AG08396 (cell line): ENCODE data around the gene OCEL1.

Experiments used
- DNase-seq: peaks from one replicate; pipeline ENCODE4 v3.0.0; 2012; ENCODE audit warnings: low spot score, mixed read lengths

OCEL1 gene

DNA sequence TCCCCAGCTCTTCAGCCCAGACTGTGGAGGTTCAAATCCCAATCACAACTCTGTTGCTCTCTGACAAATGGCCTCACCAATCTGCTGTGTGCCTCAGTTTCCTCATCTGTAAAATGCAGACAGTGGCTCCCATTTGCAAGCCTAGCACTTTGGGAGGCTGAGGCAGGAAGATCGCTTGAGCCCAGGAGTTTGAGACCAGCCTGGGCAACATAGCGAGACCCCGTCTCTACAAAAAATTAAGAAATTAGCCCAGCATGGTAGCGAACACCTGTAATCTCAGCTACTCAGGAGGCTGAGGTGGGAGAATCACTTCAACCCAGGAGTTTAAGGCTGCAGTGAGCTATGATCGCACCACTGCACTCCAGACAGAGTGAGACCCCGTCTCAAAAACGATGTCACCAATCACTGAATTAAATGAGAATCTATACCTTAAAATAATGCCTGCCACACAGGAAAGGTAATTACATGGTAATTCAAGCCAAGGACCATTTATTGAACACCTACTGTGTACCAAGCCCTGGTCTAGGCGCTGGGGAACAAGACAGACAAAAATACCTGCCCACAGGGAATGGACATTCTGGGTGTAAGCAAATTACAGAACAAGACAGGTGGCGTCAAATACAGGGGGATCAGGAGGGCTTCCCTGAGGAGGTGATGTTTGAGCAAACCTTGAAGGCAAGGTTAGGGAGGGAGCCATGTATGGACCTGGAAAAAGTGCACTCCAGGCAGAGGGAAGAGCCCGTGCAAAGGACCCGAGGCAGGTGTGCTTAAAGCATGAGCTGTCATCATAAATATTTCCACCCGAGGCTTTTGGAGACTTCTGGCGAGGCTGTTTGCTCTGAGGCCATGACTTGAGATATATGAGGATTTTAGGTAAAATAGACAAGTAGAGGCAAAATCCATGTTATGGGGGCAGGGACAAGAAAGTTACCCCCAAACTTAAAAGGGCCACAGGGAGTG is 12.0 kb downstream of the OCEL1 start:
- no peak for DNase-seq

DNA sequence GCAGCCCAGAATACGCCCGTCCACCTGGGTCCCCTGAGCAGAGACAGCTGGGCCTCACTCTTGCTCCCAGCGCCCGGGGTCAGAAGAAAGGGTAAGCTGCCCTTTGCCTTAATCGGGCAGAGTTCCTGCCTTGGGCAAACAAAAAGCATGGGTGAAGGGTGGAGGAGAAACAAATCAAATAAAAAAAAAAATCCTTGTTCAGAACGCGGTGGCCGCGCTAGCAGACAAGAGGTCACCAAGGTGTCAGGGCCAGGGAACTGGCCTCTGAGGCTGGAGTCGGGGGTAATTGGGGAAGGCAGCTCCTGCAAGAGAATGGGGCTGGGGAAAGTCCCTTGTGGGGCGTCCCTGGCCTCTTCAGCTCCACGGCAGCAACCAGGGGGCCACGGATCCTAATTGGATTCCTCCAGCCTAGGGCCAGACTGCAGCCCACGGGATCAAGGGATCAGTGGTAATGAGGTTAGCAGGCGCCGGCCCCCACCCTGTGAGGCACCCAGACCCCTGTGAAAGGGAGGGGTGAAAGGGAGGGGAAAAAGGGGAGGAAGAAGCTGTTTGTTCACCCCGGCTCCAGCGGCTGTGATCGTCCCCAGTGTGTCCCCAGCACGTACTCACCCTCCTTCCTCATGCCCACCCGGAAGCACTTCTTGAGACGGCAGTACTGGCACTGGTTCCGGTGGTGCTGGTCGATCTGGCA is 14.2 kb downstream of the OCEL1 start:
- no peak for DNase-seq

- DNase-seq = no peak
Observed at GRCh38 chr19:17240826-17241399, 14.9 kb downstream of the OCEL1 start.

DNA sequence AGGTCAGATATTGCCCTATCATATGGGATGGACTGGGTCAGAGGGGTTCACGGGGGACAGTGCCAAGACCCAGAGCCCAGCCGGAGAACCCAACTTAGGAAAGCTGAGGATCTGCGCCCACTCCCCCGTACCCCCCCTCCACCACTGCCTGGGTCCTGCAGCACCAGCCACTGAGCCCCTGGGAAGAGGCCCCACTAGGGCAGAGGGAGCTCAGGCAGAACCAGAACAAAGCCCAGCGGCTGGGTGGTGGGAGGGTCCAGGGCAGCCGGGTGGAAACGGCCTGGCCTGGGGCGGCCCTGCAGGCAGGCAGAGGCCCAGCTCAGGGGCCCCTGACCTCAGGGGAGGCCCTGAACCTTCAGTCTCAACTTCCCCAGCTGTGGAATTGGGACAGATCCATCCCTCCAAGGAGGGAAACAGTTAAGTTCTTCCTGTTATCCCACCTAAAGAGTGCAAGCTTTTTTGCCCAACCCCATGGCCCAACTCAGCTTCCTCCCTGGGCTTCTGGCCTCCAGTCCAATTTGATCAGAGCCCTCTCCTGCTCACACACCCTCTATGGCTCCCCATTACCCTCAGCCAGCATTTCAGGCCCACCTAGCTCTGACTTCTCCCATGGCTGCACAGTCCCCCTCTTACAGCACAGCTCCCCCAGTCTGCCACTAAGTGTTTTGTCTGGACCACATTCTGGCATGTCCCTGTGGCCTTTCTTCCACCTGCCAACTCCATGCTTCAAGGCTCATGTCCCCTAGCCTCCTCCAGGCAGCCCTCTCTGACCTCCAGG is 16.6 kb downstream of the OCEL1 start:
- DNase-seq = no peak

GRCh38 chr19:17243211-17243829 is 17.3 kb downstream of the OCEL1 start:
- no peak for DNase-seq

GRCh38 chr19:17243830-17244617 is 18.0 kb downstream of the OCEL1 start:
- peak; percentile 71 for DNase-seq

DNA sequence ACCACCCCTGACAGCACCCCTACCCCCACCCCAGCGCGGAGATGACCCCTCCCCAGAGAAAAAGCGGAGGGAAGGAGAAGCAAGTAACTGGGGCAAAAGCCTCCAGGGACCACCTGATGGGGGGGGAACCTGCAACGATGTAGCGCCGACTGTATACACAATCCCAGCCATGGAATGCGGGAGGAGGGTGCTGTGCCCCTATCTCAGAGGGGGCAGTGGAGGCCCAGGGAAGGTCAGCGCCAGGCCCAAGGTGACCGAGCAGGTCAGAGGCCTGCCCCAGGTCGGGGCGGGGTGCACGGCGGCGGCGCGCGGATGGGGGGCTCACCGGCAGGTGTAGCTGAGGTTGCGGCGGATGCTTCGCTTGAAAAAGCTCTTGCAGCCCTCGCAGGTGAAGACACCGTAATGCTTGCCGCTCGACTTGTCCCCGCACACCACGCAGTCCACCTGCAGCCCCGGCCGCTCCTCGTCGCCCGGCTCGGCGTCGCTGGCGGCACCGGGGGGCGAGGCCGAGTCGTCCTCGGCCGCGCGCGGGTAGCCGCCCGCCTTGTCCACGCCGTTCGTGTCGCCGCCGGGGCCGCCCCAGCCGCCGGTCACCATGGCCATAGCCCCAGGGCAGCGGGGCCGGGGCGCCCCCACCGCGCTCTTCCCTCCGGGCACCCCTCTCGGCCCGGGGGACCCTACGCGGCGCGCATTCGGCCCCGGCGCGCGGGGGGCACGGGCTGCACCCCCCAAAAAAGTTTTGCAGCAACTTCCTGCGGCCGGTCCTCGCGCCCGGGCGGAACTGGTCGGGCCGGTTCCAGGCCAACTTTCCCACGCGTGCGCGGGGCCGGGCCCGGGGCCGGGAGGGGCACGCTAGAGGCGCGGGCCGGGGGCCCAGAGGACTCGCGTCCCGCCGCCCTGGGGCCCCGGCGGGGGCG is 18.9 kb downstream of the OCEL1 start:
- DNase-seq = peak; percentile 45

- no peak for DNase-seq
Observed at GRCh38 chr19:17245535-17245984, 19.5 kb downstream of the OCEL1 start, which contains the start of gene NR2F6. Gene NR2F6, minus strand, starts transcription at chr19:17245919. Its CDS starts 699 bp downstream, at chr19:17245220.

GRCh38 chr19:17246681-17247425 is 20.8 kb downstream of the OCEL1 start:
- DNase-seq = no peak

DNA sequence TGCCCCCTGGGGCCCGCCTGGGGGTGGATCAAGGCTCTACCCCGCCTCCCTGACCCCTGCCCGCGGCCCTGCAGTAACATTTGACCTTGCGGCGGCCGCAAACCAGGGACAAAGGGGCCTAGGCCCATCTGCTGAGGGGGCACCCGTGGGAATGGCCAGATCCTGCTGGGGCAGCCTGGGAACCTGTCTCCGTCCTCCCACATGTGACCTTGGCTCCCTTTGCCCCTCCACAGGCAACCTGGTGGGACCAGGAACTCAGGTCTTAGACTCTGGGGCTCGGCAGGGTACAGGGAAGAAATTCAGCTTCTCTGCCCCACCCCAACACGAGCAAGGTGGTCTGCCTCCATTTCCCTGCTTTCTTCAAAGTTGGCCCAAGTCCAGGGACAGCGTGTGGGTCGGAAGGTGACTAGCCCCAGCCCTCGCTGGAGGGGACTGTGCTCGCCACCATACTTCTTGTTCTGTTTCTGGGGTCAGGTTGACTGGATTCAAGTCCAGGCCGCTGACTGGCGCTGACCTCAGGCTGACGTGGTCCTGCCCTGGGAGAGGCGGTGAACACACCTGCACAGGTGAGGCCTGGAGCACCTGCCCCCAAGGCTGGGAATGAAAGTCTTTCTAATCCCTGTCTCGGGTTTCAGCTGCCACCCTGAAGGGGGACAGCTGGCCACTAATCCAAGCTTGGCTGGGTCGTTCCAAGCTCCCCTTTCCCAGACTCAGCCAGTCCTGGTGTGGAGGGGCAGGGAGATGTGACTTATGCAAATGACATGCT is 22.2 kb downstream of the OCEL1 start:
- no peak for DNase-seq

DNA sequence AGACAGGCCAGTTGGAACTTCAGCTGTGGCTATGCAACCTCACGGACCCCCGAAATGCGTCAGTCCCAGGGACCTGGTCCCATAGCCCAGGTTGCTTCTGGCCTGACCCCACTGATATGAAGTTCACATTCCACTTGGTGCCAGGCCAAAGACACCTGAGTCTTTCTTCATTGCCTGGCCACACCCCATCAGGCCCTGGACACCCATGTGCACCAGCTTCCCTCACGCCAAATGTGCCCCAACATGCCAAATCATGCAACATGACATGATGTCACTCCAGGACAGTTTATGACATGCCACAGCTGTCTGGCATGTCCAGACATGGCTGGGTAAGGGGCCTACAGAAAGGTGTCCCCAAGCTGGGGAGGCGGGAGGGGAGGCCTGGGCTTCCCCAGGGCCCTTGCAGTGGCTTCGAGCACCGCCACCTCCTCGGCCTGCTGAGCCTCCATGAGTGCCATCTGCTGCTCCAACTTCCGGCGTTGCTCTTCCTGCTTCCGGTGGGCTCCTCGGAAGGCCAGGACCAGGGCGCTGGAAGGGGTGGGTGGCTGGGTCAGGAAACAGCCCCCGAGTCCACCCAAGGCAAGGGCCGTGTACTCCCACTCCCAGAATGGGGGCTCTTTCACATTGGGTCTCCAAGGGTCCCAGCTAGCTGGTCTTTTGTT is 24.0 kb downstream of the OCEL1 start:
- DNase-seq = no peak

DNA sequence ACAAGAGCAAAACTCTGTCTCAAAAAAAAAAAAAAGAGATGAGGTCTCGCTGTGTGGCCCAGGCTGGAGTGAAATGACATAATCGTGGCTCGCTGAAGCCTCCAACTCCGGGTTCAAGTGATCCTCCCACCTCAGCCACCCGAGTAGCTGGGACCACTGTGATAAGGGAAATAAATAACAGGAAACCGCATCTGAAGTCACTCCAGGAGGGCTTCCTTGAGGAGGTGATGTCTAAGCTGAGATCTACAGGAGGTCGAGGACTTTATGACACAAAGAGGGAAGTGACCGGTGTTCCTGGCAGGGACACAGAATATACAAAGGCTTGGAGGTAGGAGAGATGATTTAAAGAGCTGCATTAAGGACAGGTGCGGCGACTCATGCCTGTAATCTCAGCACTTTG is 28.6 kb downstream of the OCEL1 start:
- no peak for DNase-seq

GRCh38 chr19:17255150-17255621 is 29.2 kb downstream of the OCEL1 start:
- no peak for DNase-seq

- no peak for DNase-seq
Observed at GRCh38 chr19:17256130-17256529, 30.1 kb downstream of the OCEL1 start.

DNA sequence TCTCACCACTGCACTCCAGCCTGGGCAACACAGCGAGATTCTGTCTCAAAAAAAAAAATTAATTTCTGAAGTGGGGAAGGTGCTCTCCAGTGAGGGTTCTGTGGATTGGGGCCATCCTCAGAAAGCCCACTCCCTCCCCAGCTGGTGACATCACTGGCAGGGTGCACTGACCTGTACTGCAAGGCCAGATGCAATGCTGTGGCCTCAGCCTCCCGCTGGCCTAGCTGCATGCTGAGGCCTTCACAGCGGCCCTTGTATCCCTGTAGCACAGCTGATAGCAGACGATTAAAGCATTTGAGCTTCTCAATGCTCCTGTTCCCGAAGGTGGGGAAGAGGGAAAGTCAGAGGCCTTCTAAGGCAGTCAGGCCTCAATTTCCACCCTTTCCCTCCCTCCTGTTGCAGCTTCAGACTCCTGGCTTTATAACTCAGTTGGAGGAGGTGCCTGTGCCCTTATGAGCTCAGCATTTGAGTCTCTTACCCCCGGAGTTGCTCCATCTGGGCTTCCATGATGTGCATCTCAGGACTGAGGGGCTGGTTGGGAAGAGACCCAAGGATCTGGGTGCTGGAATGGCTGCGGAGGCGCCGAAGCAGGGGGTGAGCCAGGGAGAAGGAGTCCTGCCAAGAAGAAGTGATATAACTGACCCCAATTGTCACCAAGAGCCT is 33.2 kb downstream of the OCEL1 start:
- DNase-seq = no peak

DNA sequence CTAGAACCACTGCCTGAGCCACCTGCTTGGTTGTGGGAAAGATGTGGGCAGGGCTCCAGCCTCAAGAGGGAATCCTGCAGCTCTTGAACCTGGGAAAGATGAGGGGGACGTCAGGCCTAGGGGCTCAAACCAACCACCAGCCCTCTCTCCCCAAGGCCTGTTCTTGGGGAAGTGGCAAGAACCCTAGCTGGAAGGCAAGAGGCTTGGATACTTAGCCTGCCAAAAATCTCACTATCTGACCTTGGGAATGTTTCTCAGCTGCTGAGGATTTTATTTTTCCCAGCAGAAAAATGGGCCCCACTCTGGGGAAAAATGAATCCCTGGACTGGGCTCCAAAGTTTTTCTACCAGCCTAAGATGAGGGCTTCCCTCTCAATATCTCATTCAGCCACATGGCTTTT is 33.9 kb downstream of the OCEL1 start:
- no peak for DNase-seq

GRCh38 chr19:17260842-17261325 is 34.9 kb downstream of the OCEL1 start:
- DNase-seq = peak; percentile 87
